Panc1 (cell line): ENCODE data around the gene PRDM1. TPM values are rescaled to one million over a fixed set of nuclear protein-coding genes. Genes with fewer than 3 reads are reported as not detected.

Experiments
- ATAC-seq: fragments of 200-7000 bp; cut with Tn5 transposase; 2 replicates; pipeline ENCODE4 v1.9.1; 2020; ENCODE audit warnings: mild to moderate bottlenecking, moderate library complexity
- BruUV-seq: library from RNA; stranded (reverse); fragments of 400-500 nt; replicated peaks from 2 replicates; lab custom pipeline; 2021; lab: Mats Ljungman, UMichigan
- CTCF ChIA-PET: fragments of 300-600 bp; sonication (Branson Sonifier 250); formaldehyde crosslinking; loops from one replicate; lab custom pipeline; 2022; ENCODE audit warnings: antibody characterized with exemption; lab: Charles Lee
- POLR2A ChIA-PET: fragments of 300-600 bp; sonication (Branson Sonifier 250); formaldehyde crosslinking; loops from one replicate; lab custom pipeline; 2022; ENCODE audit warnings: antibody characterized with exemption; lab: Charles Lee
- DNase-seq: peaks from one replicate; pipeline ENCODE4 v3.0.0-alpha.2; 2010; ENCODE audit warnings: low read depth, low spot score
- H3K27ac ChIP-seq: 2 replicates; pipeline ENCODE4 v1.5.1; 2011; ENCODE audit warnings: mild to moderate bottlenecking, low read length, inconsistent platforms
- H3K27me3 ChIP-seq: fragments of 200-500 bp; sonication (Bioruptor generic); 2 replicates; pipeline ENCODE4 v1.6.0; 2014; ENCODE audit warnings: low read length, inconsistent platforms; ENCODE audit not compliant: control insufficient read depth, insufficient read depth
- H3K36me3 ChIP-seq: fragments of 200-500 bp; sonication (Bioruptor generic); 2 replicates; pipeline ENCODE4 v1.5.1; 2014; ENCODE audit warnings: inconsistent platforms, mild to moderate bottlenecking, low read length, moderate library complexity; ENCODE audit not compliant: control insufficient read depth, insufficient read depth
- H3K4me1 ChIP-seq: 2 replicates; pipeline ENCODE4 v1.5.1; 2011; ENCODE audit warnings: inconsistent platforms, mild to moderate bottlenecking, low read length, moderate library complexity; ENCODE audit not compliant: control insufficient read depth, insufficient read depth
- H3K4me3 ChIP-seq, 2 experiments: 2 replicates each; pipeline ENCODE4 v1.5.1; 2011 to 2012; ENCODE audit warnings: low read depth in 2 of 2, low read length in 2 of 2, mild to moderate bottlenecking in 2 of 2, inconsistent platforms in 1 of 2, moderate library complexity in 1 of 2
- H3K9me3 ChIP-seq: fragments of 200-500 bp; sonication (Bioruptor generic); 2 replicates; pipeline ENCODE4 v1.5.1; 2014; ENCODE audit warnings: low read depth, mild to moderate bottlenecking, inconsistent platforms, low read length, moderate library complexity; ENCODE audit not compliant: control insufficient read depth, insufficient read depth
- CTCF ChIP-seq: fragments of 450-650 bp; IDR thresholded peaks from 2 replicates; pipeline ENCODE4 v1.5.1; 2017; ENCODE audit warnings: mild to moderate bottlenecking
- POLR2AphosphoS5 ChIP-seq: IDR thresholded peaks from 2 replicates; pipeline ENCODE4 v1.6.1; 2012; ENCODE audit warnings: mild to moderate bottlenecking, low read depth, low read length, moderate library complexity
- REST ChIP-seq, 2 experiments: IDR thresholded peaks; 2 replicates each; pipeline ENCODE4 v1.6.1; 2011 to 2012; ENCODE audit warnings: low read depth in 2 of 2, control low read depth in 1 of 2, low read length in 1 of 2, mild to moderate bottlenecking in 1 of 2, moderate library complexity in 1 of 2; ENCODE audit not compliant: insufficient read depth in 1 of 2
- SIN3A ChIP-seq: IDR thresholded peaks from 2 replicates; pipeline ENCODE4 v1.6.1; 2012; ENCODE audit warnings: low read depth, mild to moderate bottlenecking, low read length, moderate library complexity, borderline replicate concordance; ENCODE audit not compliant: insufficient read depth
- TCF7L2 ChIP-seq: IDR thresholded peaks from 2 replicates; pipeline ENCODE4 v1.6.1; 2011; ENCODE audit warnings: mild to moderate bottlenecking, low read depth, low read length, inconsistent platforms
- in situ Hi-C: cut with HindIII; loops from 2 replicates; pipeline ENCODE4 v1.10.0; 2016; ENCODE audit warnings: low sequenced_read_pairs, low pct_unique_long_range_greater_than_20kb
- intact Hi-C: fragments of 100-400 bp; cut with micrococcal nuclease; formaldehyde crosslinking; loops from one replicate; pipeline ENCODE4 v1.10.0; 2022; ENCODE audit not compliant: unreplicated experiment
- total RNA-seq: library from RNA; stranded (reverse); gene quantifications from one replicate; pipeline ENCODE4 v1.2.1, GENCODE V29; 2021; ENCODE audit not compliant: unreplicated experiment

Gene PRDM1
- total RNA-seq, 1 experiment from 2014 or later, result 2.6 TPM

- no peak for DNase-seq
- CTCF ChIA-PET, result no interaction called here
- peak overlapping the region; percentile 67 for H3K27ac ChIP-seq
Observed at GRCh38 chr6:106084989-106085691, 996 bp upstream of the PRDM1 start.

GRCh38 chr6:106085692-106085983 is 498 bp upstream of the PRDM1 start:
- BruUV-seq, result no TSS peak
- Histone ChIP-seq H3K4me1 (peaks cover 24% of the 10 kb centered on the region), H3K9me3 (no peaks in the 10 kb centered on the region), H3K4me3 (peak overlapping the region; percentile 63 to 68), H3K36me3 (no peaks in the 10 kb centered on the region), H3K27ac (peak overlapping the region; percentile 67), H3K27me3 (peaks cover 2% of the 10 kb centered on the region; the same call in 1 of the 2 replicates)
- no peak for TF ChIP-seq REST (IDR thresholded peaks at IDR 0.05; ENCODE audit: insufficient read depth in 1 of 2, low read depth in 2 of 2, low read length in 1 of 2)
- TF ChIP-seq CTCF, result no peak
- TF ChIP-seq TCF7L2, result no peak
- no peak for TF ChIP-seq SIN3A
- TF ChIP-seq POLR2AphosphoS5, result no peak
- POLR2A ChIA-PET, result no interaction called here
- ATAC-seq, result no peak
- intact Hi-C loops (loop anchor here (5.0 to 10.0 kb wide), 4 partner anchors 93 to 651 kb away; no protein-coding TSS in a partner anchor), in situ Hi-C loops (no loop called here)
- CTCF ChIA-PET, result no interaction called here
- DNase-seq, result no peak

More at GRCh38 chr6:106084989-106085691, 996 bp upstream of the PRDM1 start:
- intact Hi-C loops (loop anchor here (5.0 to 10.0 kb wide), 4 partner anchors 93 to 650 kb away; no protein-coding TSS in a partner anchor), in situ Hi-C loops (no loop called here)
- Histone ChIP-seq H3K4me3 (peak overlapping the region; percentile 63 to 68), H3K9me3 (no peaks in the 10 kb centered on the region), H3K4me1 (peaks cover 24% of the 10 kb centered on the region), H3K27me3 (peaks cover 2% of the 10 kb centered on the region; the same call in 1 of the 2 replicates), H3K36me3 (no peaks in the 10 kb centered on the region)
- POLR2A ChIA-PET, result no interaction called here
- ATAC-seq, result no peak
- peak; percentile 36 for TF ChIP-seq CTCF
- TF ChIP-seq POLR2AphosphoS5, result no peak
- no peak for TF ChIP-seq SIN3A
- no peak for TF ChIP-seq REST (IDR thresholded peaks at IDR 0.05; ENCODE audit: insufficient read depth in 1 of 2, low read depth in 2 of 2, low read length in 1 of 2)
- no TSS peak for BruUV-seq
